ENCODE results near the gene ELOVL1. TPM values are rescaled to one million over a fixed set of nuclear protein-coding genes. Genes with fewer than 3 reads are reported as not detected.
A peak's percentile ranks its signal among the peaks of the same experiment; 100 is the strongest.

The ELOVL1 gene
- total and polyA plus RNA-seq, 12 donors = 24.9 to 242 (median 67.2) TPM

GRCh38 chr1:43314233-43314632, 53.6 kb downstream of the ELOVL1 start:
- WGBS, 4 donors = 89 to 94% (median 91%) methylated on average over 5 of the region's 5 CpGs
- intact Hi-C loops (cut with DNase I) = no loop called here
- Histone ChIP-seq H3K36me3 (replicated peaks in 1 of 2) (no peaks in the 10 kb centered on the region), H3K4me1 (replicated peaks in 1 of 2) (no peaks in the 10 kb centered on the region), H3K9me3 (replicated peaks in 1 of 3) (no peaks in the 10 kb centered on the region), H3K27ac (no peak overlapping the region), H3K27me3 (no peaks in the 10 kb centered on the region), H3K4me3 (no peak overlapping the region)
- no peak for TF ChIP-seq CTCF (IDR thresholded peaks at IDR 0.05)
- no peak for TF ChIP-seq POLR2A (IDR thresholded peaks at IDR 0.05)
- DNase-seq = peak in 1 of 7 donors; percentile 12

GRCh38 chr1:43313771-43314170, 54.0 kb downstream of the ELOVL1 start:
- Histone ChIP-seq H3K27ac (no peak overlapping the region), H3K27me3 (no peaks in the 10 kb centered on the region), H3K4me1 (replicated peaks in 1 of 2) (no peaks in the 10 kb centered on the region), H3K36me3 (replicated peaks in 1 of 2) (no peaks in the 10 kb centered on the region), H3K9me3 (replicated peaks in 1 of 3) (no peaks in the 10 kb centered on the region), H3K4me3 (no peak overlapping the region)
- intact Hi-C loops (cut with DNase I) = no loop called here
- no peak for TF ChIP-seq CTCF (IDR thresholded peaks at IDR 0.05)
- TF ChIP-seq POLR2A (IDR thresholded peaks at IDR 0.05) = no peak
- 96 to 98% (median 97%) methylated on average over 8 to 10 of the region's 10 CpGs for WGBS, 4 donors
- peak in 1 of 7 donors; percentile 1 for DNase-seq

Small RNA genes lying within 50 kb of the gene (microRNA-seq; reads per million reads assigned to microRNA genes)
- gene MIR6734 = 1.9 to 4.0 (median 2.2) reads per million in 3 donors

Other genes with a start within 250 kb of the ELOVL1 start
- gene EBNA1BP2, start 195.7 kb downstream of the ELOVL1 start, total RNA-seq = 10 to 100 TPM; 33.4 to 79.7 (median 52.4) TPM
- 100 to 1,000 TPM in 1 of 3 donors, 10 to 100 TPM in 2; 32.6 to 189 (median 37.2) TPM for gene EBNA1BP2, start 195.7 kb downstream of the ELOVL1 start, polyA plus RNA-seq
- gene CFAP57, start 195.7 kb downstream of the ELOVL1 start, total RNA-seq = 1 to 10 TPM in 1 of 9 donors, under 1 TPM in 5, not detected in 3; 0.06 to 2.1 (median 0.20) TPM
- gene CFAP57, start 195.7 kb downstream of the ELOVL1 start, polyA plus RNA-seq = 1 to 10 TPM in 1 of 3 donors, under 1 TPM in 2; 0.33 to 1.3 (median 0.37) TPM
- gene TMEM125, start 98.0 kb downstream of the ELOVL1 start, total RNA-seq = 1 to 10 TPM in 3 of 9 donors, under 1 TPM in 4, not detected in 2; 0.14 to 2.1 (median 0.89) TPM
- 1 to 10 TPM in 2 of 3 donors, under 1 TPM in 1; 0.72 to 1.6 (median 1.1) TPM for gene TMEM125, start 98.0 kb downstream of the ELOVL1 start, polyA plus RNA-seq
- gene C1orf210, start 82.4 kb downstream of the ELOVL1 start, total RNA-seq = not detected
- gene C1orf210, start 82.4 kb downstream of the ELOVL1 start, polyA plus RNA-seq = not detected
- 10 to 100 TPM; 11.6 to 49.8 (median 27.5) TPM for gene TIE1, start 67.0 kb downstream of the ELOVL1 start, total RNA-seq
- gene TIE1, start 67.0 kb downstream of the ELOVL1 start, polyA plus RNA-seq = 10 to 100 TPM in 2 of 3 donors, 1 to 10 TPM in 1; 5.0 to 28.6 (median 19.6) TPM
- under 1 TPM in 4 of 9 donors, not detected in 5; 0.11 to 0.61 (median 0.35) TPM for gene MPL, start 30.2 kb downstream of the ELOVL1 start, total RNA-seq
- under 1 TPM in 2 of 3 donors, not detected in 1; 0.15 to 0.40 TPM for gene MPL, start 30.2 kb downstream of the ELOVL1 start, polyA plus RNA-seq
- 10 to 100 TPM in 1 of 9 donors, 1 to 10 TPM in 5, under 1 TPM in 3; 0.32 to 12.8 (median 2.1) TPM for gene CDC20, start 9.0 kb downstream of the ELOVL1 start, total RNA-seq
- gene CDC20, start 9.0 kb downstream of the ELOVL1 start, polyA plus RNA-seq = 1 to 10 TPM in 2 of 3 donors, under 1 TPM in 1; 0.88 to 3.0 (median 2.6) TPM
- 10 to 100 TPM; 17.3 to 79.1 (median 32.4) TPM for gene MED8, start 21.8 kb upstream of the ELOVL1 start, total RNA-seq
- 10 to 100 TPM; 26.2 to 58.3 (median 30.0) TPM for gene MED8, start 21.8 kb upstream of the ELOVL1 start, polyA plus RNA-seq
- gene SZT2, start 21.9 kb upstream of the ELOVL1 start, total RNA-seq = 10 to 100 TPM; 16.1 to 62.3 (median 36.1) TPM
- gene SZT2, start 21.9 kb upstream of the ELOVL1 start, polyA plus RNA-seq = 100 to 1,000 TPM in 1 of 3 donors, 10 to 100 TPM in 2; 12.2 to 106 (median 33.3) TPM
- gene HYI, start 85.9 kb upstream of the ELOVL1 start, total RNA-seq = 10 to 100 TPM; 27.0 to 66.5 (median 50.8) TPM
- 100 to 1,000 TPM in 2 of 3 donors, 10 to 100 TPM in 1; 24.7 to 209 (median 138) TPM for gene HYI, start 85.9 kb upstream of the ELOVL1 start, polyA plus RNA-seq
- gene PTPRF, start 162.9 kb upstream of the ELOVL1 start, total RNA-seq = 10 to 100 TPM in 8 of 9 donors, 1 to 10 TPM in 1; 9.2 to 92.0 (median 40.7) TPM
- 10 to 100 TPM; 10.5 to 21.0 (median 19.9) TPM for gene PTPRF, start 162.9 kb upstream of the ELOVL1 start, polyA plus RNA-seq